HG03558 (cell line): ENCODE results near the gene RCL1.

Experiments
- ATAC-seq: cut with Tn5 transposase; IDR thresholded peaks from one replicate; pipeline ENCODE4 v1.9.1; 2021; ENCODE audit warnings: moderate number of reproducible peaks; ENCODE audit not compliant: unreplicated experiment; ENCODE audit errors: extremely low read depth

Gene RCL1

DNA sequence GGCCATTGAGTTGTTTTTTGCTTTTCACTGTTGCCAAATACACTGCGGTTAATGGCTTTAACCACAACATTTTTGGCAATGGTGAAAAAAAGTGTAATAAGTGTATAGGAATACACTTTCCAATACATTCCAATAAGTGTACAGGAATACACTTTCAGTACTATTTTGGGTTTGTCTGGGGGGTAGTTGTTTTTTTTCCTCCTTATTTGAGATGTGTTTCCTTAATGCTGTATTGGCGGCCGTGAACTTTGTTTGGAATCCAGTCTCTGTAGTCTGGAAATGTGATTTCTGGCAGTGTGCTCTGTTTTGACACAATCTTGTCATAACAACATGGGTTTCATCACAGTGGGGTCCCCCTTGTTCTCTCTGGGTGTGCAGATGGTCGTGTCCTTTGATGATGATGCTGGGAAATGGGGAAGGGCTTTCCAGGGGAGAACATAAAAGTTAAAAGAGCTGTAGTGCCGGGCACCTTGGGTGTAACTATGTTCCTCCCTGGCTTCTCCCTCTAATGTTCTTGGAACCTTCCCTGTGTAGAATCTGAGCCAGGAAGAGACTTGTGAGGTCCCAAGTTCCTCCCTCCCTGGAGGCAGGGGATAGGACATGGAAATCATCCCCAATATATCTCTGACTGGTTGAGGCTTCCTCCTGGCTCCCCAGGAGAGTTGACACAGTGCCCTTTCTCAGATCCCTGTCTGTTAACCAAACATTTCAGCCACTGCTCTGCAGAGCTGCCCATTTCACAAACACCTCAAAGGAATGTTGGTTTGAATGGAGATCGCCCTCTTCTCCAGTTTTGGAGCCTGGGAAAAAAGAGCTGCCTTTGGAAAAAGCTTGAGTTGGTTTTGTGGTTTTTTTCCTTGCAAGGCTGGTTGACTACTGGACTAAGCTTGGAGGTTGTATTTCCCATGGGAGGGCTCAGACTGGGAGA lies 44.8 kb downstream of the RCL1 start:
- ATAC-seq = no peak

DNA sequence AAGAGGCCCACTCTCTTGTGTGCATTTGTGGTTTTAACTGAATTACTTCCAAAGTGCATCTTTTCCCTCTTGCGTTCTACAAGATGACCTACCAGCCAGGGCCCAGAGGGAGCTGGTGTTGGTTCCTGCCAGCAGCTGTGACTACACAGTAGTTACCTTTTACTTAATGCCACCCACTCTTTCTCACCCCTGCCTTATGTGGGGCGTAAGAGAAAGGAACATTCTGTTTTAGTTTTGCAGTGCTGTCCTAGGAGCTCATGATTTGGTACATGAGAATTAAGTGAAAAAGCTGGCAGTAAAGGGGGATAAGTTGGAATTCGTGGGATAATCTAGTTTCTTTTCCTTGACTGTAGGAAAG lies 45.4 kb downstream of the RCL1 start:
- ATAC-seq = no peak

DNA sequence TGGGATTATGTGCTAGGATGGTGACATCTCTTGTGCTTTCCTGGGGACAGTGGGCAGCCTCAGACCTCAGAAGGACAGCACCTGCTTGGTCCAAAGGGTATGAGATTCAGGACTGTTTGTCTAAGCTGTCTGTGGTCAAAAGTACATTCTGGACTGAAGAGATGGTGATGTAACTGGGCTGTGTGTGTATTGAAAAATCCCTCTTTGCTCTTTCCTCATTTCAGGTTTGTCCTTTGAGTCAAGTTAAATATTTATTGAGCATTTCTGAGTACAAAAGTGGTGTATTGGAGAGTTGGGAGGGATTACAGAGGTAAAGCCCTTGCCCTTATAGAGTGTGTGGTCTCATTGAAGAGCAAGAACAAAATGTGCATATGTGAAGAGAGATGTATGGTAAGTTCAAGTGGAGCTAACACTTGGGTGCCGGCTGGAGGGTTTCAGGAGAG lies 46.7 kb downstream of the RCL1 start:
- ATAC-seq = no peak

DNA sequence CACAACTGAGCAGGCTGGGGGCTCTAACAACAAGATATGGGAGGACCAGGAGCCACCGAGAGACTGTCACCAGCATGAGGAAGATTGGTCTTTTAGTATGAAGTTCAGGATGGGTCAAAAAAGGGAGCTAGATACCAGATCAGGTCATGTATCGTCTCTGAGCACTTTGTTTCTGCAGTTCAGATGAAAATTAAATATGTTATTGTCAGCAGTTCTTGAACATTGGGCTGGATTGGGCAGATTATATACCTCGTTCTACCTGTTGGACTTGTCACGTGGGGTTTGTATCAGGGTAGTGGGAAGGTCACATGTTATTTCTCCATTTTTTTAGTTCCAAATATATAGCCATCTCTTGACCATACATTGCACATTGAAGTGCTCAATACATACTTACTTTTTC lies 47.3 kb downstream of the RCL1 start:
- no peak for ATAC-seq

DNA sequence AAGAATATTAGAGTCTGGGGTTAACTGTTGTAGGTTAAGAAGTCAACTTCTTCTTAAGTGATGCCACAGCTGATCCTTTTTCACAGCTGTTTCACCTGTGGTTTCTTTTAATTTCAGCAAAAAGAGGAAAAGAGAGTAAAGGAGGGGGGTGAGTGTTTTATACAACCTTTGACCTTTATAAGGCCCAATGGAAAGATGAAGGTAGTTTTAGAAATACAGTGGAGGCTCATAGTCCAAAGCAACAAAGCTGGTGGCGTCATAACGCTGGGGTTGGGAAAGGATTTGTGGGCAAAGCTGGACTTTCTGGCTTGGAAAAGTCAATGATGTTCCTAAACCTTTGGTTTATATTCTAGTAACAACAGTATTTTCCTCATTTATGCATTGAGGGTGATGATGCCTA lies 49.5 kb downstream of the RCL1 start:
- ATAC-seq = no peak

DNA sequence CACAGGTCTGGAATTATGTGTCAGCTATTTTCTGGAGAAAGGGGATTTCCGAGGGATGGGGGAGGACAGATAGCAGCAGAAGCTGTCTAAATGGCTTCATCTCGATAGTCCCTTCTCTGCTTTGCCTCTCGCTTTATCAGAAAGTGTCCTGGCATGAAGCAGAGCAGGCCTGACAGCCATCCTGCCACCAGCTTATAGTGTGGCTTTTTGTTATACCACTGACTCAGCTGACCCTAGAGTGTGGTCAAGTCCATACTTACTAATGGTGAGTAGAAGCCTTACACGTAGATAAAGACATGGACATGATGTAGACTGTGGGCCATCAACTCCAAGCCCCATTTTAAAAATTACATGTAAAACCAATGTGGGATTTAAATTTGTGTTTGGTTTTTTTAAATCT lies 50.0 kb downstream of the RCL1 start:
- ATAC-seq = no peak

DNA sequence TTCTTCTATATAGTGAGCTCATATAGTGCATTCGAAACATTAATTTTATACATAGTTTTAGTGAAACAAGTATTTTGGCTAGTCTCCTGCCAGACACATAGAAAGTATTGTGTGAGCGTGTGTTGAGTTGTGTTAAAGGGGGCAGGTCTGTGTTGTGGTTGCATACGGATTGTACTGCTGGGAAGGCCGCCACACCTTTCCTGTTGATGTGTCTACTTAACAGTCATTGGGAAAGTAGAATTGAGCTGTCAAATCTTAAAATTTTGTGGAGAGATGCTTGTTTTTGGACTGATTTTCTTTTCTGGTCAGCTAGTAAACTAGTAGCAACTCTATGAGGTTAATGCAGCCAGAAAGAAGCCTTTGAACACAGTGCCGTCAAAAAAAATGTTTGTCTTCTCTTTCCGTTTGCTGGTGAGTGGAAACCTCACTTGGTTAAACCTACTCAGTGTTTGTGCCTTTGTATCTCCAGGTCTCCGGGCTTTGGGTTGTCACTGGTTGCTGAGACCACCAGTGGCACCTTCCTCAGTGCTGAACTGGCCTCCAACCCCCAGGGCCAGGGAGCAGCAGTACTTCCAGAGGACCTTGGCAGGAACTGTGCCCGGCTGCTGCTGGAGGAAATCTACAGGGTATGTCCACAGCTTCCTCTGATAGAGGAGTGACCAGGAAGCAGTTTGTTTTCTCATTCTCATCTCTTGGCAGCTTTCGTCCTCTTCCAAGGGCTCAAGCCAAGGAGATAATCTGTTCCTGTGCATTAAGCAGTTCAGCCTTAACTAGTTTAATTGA lies 51.5 kb downstream of the RCL1 start:
- ATAC-seq = no peak

DNA sequence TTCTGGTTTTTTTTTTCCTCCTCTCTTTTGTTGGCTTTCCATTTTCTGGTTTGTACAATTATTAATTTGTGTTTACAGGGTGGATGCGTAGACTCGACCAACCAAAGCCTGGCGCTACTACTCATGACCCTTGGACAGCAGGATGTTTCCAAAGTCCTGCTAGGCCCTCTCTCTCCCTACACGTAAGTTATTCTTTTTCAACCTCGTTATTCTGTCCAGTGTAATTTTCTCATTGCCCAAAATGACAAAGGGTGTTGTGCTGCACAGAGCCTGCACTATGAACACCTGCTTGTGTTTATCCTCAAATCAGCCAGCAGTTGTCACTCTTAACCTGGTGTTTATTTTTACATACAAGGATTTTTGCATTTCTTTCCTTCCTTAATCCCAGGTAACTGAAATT lies 56.6 kb downstream of the RCL1 start:
- no peak for ATAC-seq

DNA sequence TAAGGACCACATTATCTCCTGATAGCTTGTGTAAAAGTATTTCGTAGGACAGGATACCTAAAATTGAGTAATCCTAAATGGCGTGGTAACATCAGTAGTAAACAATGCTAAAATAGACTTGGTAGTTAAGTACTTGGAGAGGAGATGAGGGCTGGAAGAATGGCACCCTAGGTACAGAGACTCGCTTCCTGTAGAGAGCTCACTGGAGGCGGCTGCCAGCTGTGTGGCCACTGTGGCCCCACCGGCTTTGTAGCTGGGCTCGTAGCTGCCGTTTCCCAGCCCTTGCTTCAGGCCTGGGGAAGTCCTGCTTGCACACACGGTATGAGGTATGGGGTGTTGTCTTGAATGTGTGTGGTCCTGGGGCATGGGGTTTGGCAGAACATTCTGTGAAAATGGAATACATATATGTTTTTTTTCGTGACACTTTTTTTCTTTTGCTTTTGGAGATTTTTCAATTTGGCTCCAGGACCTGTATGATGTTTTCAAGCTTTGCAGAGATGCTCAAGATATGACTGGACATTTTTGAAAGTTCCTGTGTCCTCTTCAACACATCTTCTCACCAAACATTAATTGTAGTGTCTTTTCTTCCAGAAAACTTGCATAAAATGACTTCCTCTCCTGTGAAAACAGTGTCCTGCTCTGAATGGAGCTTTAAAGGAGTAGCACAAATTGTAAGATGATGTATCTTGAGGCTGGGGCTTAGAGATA lies 58.0 kb downstream of the RCL1 start:
- no peak for ATAC-seq

DNA sequence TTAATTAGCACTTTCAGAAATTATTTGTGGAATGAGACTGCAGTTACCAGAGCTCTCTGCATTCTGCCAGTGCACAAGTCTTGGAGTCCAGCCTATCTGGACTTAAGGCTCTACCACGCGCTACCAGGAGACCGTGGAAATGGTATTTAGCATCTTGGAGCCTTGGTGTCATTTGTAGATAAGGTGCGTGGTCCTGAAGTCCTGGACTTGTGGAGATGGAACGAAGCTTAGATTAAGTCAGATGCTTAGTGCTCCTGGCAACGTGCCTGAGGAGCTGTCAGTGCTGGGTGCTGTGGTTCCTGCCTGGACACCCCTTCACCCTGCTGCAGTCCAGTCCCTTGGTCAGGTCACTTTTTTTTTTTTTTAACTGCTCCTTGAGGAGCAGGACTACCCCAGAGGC lies 59.7 kb downstream of the RCL1 start:
- no peak for ATAC-seq

DNA sequence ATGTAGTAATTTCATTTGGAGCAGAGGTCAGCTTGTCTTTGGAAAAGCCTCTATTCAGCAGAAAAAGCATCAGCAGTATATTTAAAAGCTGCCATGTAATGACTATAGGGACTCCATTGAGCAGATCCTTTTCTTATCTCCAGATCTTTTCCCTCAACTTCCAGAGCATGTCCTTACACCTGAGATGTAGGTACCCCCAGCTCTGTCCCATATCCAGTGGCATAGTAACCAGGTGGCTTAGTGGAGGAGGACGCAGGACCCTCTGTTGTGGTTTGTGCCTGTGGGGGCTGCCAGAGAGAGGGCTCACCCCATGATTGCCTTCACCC lies 61.5 kb downstream of the RCL1 start:
- no peak for ATAC-seq

DNA sequence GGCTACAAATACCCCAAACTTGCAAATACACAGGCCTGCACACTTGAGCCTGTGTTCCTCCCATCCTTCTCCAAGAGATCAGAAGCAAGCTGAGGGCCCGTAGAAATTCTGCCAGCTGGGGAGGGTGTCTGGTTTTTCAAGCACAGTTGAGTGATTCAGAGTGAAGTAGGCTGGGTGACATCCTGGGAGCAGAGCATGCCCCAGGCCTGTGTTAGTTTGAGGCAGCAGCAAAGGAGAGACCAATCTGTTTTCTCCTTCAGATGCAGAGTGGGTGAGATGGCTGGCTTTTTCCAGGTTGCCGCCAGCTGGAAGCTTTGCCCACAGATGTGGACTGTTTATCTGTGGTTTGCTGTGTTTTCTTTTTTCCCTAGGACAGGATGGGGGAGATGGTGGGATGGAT lies 63.1 kb downstream of the RCL1 start:
- ATAC-seq = no peak

DNA sequence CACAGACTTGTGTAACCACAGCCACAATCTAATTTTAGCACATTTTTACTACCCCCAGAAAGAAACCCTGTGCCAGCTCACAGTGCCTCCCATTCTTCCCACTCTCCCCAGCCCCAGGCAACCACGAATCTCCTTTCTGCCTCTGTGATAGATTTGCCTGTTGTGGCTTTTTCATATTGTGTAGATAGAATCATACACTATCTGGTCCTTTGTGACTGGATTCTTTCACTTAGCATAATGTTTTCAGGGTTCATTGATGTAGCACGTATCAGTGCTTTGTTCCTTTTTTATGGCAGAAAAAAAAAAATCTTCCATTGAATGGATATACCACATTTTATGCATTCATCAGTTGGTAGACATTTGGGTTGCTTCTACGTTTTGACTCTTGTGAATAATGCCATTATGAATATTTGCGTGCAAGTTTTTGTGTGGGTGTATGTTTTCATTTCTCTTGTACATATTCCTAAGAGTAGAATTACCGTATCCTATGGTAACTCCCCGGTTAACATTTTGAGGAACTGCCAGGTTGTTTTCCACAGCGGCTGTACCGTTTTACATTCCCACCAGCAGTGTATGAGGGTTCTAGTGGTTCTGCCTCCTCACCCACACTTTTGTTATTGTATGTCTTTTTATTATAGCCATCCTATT lies 64.5 kb downstream of the RCL1 start:
- no peak for ATAC-seq

DNA sequence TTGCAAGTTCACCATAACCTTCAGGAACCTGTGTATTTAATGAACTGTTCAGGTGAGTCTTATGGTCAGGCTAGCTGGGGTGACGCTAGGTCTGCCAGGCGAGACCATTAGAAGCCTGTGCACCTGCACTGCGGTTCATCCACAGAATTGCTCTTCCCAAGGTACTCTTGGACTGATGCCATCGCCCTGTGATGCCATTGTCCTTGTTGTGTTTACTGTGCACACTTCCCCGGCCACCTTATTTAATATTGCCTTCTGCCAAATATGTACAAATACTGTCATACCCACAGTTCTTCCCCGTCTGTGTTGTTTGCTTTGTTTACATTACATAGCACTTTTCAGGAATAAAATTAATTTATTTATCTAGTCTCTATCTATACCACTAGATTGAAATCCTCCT lies 66.3 kb downstream of the RCL1 start:
- no peak for ATAC-seq

DNA sequence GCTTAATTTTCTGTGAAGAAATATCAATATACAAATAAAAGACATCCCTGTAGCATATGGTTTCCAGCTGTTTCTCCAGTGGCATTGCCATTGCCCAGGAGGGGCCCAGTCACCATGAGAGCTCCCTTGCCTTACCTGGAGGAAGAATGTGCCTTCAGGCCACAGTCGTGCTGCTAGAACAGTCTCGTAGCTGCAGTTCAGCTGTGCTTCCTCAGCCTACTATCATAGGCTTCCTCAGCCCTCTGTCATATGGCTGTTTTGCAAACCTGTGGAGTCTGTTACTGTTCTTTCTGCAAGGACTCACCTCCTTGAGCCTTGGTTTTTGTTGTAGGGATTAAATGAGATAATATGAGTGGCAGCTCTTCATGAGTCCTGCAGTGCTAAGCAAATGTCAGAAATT lies 67.6 kb downstream of the RCL1 start:
- ATAC-seq = no peak

DNA sequence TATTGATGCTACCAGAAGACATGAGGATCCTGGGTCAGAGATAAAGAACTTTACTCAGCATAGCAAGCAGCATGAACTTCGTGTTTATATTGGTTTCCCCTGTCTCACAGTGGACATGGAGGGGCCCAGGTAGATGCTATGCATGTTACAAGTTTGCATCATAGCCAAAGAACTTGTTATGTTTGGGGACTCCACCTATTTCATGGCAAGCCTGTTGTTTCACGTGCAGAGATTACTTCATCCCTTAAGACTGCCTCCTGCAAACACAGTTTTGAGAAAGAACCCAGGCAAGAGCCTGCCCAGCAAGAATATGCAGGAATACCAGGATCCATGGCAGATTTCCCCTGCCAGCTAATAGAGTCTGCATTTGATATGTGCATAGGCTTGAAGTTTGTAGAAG lies 68.4 kb downstream of the RCL1 start:
- no peak for ATAC-seq

DNA sequence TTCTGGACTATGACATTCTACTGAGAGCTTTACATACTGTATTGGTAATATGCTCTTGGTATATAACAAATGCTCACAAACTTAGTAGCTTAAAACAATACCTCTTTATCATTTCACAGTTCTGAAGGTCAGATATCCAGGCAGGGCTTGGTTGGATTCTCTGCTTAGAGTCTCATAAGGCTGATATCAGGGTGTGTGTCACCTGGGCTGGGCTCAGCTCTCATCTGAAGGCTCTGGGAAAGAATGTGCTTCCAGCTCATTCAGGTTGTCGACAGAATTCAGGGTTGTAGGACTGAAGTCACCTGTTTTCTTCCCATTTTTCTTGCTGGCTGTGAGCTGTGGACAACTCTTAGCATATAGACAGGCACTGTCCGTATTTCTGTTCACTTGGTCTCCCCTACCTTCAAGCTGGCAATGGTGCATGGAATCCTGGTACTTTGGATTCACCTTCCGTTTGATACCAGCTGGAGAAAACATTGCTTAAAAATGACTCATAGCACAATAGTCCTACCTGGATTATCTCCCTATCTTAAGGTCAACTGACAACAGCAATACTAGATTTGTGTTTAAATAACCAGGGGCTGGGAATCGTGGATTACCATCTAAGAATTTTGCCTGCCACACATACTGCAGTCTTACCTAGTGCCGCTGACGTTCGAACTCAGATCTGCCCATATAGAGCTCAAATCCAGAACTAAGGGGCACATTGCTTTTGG lies 69.2 kb downstream of the RCL1 start:
- no peak for ATAC-seq

DNA sequence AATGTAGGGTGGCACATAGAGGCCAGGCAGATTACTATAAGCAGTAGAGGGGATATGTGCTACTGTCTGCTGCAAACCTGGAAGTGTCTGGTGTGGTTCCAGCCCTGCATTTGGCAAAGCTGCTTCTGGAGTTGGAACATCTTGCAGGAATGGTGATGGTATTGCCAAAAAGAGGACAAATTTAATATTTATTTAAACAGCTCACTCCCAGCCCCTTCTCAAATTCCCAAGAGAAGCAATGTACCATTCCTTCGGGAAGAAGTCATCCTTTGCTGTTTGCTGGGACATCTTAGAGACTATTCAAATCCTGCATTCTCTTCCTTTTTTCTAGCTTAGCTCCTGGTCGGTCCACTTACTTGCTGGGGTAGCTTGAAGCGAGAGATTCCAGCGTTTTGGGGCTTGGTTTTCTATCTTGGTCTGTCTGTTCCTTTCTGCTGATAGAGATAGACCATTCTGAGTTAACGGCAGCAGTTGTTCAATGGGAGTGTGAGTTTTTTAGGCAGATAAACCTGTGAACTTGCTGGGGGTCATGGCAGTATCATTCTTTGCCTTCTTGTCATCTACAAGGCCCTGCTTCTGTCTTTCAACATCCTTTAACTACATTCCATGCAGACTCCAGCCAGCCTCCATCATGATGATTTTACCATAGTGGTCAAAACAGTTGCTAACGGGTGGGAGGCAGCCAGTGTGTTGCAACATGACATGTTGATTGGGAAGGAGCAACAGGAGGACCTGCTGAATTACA lies 69.9 kb downstream of the RCL1 start:
- ATAC-seq = no peak

DNA sequence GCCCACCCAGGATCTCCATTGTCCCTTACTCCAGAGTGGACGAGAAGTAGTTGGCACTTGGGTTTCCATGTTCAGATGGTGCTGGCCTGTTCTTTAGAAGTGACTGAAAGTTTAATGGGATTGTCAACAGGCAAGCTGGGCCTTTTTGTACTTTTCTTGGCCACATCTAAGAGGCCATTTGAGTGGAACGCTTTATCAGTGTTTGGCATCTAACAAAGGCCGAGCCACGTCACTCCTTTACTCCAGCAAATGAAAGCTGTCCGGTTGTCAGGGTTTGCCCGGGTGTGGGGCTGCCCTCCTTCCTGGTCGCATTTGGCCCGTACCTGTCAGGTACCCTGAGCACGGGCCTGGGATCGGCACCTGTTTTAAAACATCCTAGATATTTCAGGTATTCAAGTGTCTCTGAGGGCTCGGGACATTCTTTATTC lies 71.5 kb downstream of the RCL1 start:
- no peak for ATAC-seq
